GM15510 (cell line): ENCODE results near the gene AP5Z1.

Experiments
- POLR2A ChIP-seq: IDR thresholded peaks from 3 replicates; pipeline ENCODE4 v1.6.1; 2011; ENCODE audit warnings: borderline replicate concordance; ENCODE audit not compliant: insufficient read length; ENCODE audit errors: extremely low read depth

The AP5Z1 gene

DNA sequence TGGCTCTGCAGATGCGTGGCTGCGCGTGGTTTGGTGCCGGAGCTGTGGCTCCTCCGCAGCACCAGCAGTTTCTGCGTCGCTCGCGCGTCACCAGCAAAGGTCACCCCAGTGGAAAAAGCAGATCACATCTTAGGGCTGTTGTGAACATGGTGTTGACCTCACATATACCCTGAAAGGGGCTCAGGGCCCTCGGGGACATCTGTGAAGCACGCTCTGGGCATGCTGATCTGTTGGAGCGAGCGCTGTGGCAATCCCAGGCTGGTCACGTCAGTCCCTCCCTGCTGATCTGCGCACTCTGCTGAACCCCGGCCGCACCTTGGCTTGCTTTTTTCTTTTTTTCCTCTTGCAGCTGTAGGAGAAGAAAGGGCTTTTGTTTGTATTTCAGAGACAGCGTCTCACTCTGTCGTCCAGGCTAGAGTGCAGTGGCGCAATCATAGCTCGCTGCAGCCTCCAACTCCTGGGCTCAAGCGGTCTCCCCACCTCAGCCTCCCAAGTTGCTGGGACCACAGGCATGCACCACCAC is 33.3 kb upstream of the AP5Z1 start:
- TF ChIP-seq POLR2A, result no peak

DNA sequence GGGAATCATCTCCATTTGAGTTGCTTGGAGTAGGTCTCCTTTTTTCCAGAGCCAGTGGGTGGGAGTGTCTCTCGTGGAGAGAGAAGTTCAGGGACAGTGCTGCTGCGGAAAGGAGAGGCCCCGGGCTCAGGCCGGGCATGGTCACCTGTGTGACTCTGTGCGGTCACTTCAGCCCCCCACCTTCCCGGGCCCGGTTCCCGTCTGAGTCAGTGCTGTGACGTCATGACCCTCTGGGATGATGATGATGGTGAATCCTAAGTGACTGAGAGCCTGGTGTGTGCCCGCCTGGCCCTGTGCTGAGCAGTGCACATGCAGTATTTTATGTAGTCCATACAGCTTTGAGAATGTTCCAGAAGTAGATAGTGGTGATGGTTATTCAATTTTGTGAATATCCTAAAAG is 32.6 kb upstream of the AP5Z1 start:
- TF ChIP-seq POLR2A, result no peak

- TF ChIP-seq POLR2A, result peak; percentile 45
These were observed 30.8 kb upstream of the AP5Z1 start for GRCh38 chr7:4744391-4745264.

- no peak for TF ChIP-seq POLR2A
These were observed 30.0 kb upstream of the AP5Z1 start for GRCh38 chr7:4745265-4745919.

GRCh38 chr7:4745971-4746919 is 29.2 kb upstream of the AP5Z1 start:
- TF ChIP-seq POLR2A, result no peak

GRCh38 chr7:4747013-4747412 is 28.4 kb upstream of the AP5Z1 start:
- TF ChIP-seq POLR2A, result no peak

DNA sequence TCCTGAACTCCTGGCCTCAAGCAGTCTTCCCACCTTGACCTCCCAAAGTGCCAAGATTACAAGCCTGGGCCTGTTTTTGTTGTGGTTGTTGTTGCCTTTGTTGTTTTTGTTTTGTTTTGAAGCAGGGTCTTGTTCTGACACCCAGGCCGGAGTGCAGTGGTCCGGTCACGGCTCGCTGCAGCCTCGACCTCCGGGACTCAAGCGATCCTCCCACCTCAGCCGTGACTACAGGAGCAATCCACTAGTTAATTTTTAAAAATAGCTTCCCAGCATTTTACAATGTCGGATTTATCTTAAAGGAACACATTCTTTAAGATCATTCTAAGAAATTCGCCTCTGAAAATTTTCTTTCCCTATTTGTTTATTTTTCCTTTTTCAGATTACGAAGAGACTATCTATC is 27.7 kb upstream of the AP5Z1 start:
- no peak for TF ChIP-seq POLR2A

DNA sequence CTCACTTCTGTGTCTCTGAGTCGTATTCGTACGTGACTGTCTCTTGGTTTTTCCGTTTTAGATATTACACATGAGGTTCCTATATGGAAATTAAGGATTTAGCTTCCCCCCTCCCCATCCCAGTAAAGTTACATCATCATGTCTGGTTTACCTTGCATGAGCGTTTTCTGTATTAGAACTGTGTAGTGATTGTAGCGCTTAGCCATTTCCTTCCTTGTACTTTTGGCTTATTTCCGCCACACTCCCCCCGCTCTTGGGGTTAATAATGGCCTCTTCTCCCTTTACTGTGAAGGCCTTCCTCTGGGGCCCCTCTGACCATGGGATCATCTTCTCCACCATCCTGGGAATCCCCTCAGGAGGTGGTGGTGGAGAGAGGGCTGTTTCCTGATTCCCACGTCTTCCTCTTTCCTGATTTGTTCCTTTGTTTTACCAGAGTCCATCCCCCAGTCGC is 27.2 kb upstream of the AP5Z1 start:
- no peak for TF ChIP-seq POLR2A

DNA sequence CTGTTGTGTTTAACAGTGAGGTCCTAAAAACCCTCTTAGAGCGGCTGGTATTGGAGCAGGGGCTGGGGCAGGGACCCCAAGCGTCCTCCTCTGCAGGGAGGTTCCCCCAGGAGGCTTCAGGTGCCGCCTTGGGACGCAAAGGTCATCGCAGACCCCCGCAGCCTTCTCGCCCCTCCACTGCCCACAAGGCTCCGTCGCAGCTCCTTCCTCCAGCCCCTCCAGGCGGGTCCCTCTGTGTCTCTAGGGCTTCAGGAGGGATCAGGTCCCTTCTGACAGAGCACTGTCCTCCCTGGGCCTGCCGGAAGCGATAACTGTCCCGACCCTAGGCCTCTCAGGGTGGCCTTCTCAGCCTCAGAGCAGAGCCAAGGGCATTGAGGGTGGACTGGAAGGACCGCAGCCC is 26.1 kb upstream of the AP5Z1 start:
- TF ChIP-seq POLR2A, result no peak

- no peak for TF ChIP-seq POLR2A
These were observed 25.6 kb upstream of the AP5Z1 start for GRCh38 chr7:4749798-4750197.

DNA sequence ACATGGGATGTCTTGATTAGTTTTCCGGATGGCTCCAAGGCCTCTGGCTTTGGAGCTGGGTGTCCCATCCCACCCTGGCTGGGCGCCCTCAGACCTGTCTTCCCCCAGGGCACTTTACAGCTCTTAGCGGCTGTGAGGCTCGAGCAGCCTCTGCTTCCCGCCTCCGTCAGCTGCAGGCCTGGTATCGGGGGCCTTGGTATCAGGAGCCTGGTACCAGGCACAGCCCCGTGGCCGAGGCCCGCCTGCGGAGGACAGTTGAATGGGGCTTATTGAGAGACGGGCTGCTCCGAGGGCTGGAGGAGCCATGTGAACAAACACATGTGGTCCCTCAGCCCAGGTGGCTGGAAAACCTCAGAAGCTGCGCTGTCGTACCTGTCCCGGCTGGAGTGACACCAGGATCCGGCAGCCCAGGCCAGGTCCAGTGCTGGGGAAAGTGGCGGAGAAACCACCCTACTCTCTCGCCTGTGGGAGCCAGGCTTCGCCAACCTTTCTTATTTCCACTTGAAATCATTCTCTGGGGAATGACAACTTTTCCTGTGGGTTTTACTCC is 23.9 kb upstream of the AP5Z1 start:
- no peak for TF ChIP-seq POLR2A

- TF ChIP-seq POLR2A, result no peak
These were observed 21.6 kb upstream of the AP5Z1 start for GRCh38 chr7:4753598-4754432.

- no peak for TF ChIP-seq POLR2A
These were observed 20.9 kb upstream of the AP5Z1 start for GRCh38 chr7:4754433-4755010.
